Stimulated activated CD8-positive, alpha-beta memory T cell treated with anti-CD3 and anti-CD28 coated beads, Interleukin-4, amount 100 ng/mL, for 24 hours (primary cell): ENCODE data around the gene RAB43.
A peak's percentile ranks its signal among the peaks of the same experiment; 100 is the strongest.
"Not testable (repeated sequence)": the region's sequence is repeated elsewhere in the genome, so short reads cannot be mapped to it uniquely, and the experiment has no call there.

ENCODE experiments used
- DNase-seq: peaks from one replicate; pipeline ENCODE4 v3.0.0-alpha.2; 2020; ENCODE audit warnings: low read depth

RAB43 gene

GRCh38 chr3:129121016-129121791 is 400 bp downstream of the RAB43 start:
- DNase-seq = peak; percentile 23

- DNase-seq = peak; percentile 86
Measured at GRCh38 chr3:129120254-129121004, 1.2 kb downstream of the RAB43 start.

GRCh38 chr3:129119365-129120100 is 2.1 kb downstream of the RAB43 start:
- DNase-seq = no peak

DNA sequence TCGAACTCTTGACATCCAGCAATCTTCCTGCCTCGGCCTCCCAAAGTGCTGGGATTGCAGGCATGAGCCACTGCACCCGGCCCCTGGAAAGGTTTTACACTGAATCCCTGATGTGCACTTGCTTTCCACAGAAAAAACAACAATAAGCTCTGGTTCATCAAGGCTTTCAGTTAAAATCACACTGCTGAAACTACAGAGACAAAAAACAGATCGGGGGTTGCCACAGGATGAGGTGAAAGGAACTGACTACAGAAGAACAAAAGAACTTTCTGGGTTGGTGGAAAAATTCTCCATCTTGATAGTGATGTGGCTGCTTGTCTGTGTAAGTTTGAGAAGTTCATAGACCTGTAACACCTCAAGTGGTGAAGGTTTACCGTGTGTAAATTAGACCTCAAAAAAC is 2.9 kb downstream of the RAB43 start:
- DNase-seq = no peak

GRCh38 chr3:129117134-129117533 is 4.5 kb downstream of the RAB43 start:
- DNase-seq = no peak

DNA sequence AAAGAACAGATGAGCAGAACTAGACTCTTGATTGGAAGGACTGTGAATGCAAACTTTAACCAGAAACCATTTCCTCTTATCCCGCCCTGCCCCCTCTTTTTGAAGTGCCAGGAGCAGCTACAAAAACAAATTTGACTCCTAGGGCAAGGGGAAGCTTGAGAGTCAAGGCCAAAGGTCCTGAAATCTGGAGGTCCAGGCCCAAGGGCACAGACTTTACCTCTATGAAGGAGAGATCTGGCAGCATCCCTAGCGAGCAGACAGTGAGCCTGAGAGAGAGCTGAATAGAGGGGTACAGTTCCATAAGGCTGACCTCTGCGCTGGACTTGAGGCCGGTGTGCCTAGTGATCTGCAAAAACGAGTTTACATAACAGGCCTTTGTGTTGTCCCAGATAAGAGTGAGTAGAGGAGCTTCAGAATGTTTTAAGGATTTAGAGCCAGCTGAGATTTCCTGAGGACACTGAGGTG is 5.1 kb downstream of the RAB43 start:
- DNase-seq = no peak

- no peak for DNase-seq
Measured at GRCh38 chr3:129114455-129114854, 7.1 kb downstream of the RAB43 start.

DNA sequence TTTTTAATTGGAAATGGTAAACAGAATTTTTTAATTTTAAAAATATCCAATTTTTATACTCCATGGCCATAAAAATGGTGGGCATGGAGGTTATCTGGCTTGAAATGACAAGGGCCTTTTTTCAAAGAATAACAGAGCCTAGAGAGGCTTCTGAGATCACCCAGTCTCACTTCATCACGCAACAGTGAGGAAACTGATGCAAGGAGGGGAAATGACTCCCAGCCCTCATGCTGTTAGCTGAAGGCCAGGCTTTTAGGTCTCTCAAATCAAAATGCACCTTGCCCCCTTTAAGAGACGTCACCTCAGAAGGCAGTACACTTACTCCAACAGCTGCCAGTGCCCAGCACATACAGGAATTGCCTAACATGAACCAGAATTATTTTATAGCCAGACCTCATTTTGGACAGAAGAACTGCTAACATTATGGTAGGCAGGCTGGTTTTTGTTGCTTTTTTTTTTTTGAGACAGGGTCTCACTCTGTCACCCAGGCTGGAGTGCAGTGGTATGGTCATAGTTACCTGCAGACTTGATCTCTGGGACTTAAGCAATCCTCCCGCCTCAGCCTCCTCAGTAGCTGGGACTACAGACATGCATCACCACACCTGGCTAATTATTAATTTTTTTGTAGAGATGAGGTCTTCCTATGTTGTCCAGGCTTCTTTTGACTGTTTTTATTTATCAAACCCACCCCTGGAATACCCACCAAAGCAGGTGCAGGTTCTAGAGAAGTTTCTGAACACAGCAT is 9.1 kb downstream of the RAB43 start:
- no peak for DNase-seq

- not testable (repeated sequence) for DNase-seq
Measured at GRCh38 chr3:129111076-129111780, 10.4 kb downstream of the RAB43 start.

DNA sequence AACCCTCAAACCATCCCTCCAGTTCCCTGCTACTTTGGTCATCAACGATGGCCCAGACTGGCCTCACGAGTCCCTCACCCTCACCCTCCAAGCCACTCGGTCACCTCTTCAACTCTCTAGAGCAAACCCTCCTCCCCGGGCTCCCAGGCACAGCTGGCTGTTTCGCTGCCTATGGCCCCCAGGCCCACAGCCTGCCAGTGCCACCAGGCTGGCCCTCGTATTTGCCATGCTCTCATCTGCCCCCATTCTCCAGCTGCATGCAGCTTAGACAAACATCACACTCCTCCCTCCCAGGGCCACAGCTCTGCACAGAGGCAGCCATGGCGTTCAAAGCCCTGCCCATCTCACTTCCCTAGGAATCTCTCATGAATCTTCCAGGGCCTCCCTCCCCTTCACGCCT is 13.8 kb downstream of the RAB43 start:
- DNase-seq = no peak

DNA sequence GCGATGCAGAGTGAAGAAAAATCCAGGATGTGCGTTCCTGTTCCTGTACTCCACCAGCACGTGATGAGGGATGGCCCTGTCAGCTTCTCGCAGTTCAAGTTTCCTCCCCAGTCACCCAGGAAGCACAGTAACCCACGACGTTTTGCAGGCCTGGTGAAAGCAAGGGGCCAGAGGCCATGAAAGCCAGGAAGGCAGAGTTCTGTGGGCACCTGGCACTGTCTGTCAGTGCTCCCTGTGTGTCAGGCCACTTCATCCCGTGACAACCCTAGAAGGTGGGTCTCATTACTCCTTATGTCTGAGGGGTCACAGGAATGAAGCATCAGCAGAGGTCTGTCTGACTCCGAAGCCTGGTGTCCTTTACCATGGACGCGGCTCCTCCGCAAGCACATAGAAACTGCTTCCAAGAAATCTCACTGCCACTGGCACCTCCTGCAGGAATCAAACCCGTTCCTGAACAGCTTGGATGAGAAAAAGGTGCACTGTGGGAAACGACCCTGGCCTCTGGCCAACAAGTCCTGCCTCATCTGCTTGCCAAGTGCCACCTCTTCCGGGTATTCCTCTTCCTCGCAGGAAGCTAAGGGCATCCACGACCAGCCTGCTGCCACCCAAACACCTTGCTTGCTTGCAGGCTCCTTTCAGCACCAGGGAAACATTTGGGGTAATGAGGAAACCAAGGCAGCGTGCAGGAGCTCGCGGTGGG is 14.6 kb downstream of the RAB43 start:
- DNase-seq = no peak

GRCh38 chr3:129106320-129106719 is 15.3 kb downstream of the RAB43 start:
- no peak for DNase-seq

- no peak for DNase-seq
Measured at GRCh38 chr3:129105862-129106261, 15.7 kb downstream of the RAB43 start.

DNA sequence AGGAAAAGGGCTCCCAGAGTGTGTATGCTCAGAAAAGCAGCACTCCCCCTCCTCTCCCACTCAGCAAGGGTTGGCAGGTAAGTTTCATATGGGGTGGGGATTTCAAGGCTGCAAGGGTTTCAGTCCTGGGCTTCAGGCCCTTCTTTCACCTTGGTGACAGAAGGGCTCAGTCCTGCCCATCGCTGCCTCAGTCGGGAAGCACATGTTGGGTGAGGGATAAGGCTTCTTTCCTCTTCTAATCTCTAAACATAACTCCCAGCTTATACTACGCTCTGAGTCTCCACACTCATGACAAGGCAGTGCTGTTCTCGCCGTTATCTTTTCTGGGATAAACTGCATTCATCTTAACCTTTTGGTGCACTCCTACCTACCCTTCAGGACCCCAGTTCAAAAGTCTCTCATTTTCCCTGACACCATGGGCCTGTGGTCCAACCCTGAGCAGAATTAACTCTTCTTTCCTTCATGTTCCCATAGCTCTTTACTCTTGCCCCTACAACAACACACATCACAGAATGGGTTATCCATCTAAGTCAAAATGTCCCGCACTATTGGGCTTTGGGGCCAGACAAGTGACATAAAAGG is 17.0 kb downstream of the RAB43 start:
- DNase-seq = no peak

- DNase-seq = no peak
Measured at GRCh38 chr3:129104051-129104450, 17.6 kb downstream of the RAB43 start.

- no peak for DNase-seq
Measured at GRCh38 chr3:129103296-129103695, 18.3 kb downstream of the RAB43 start.

DNA sequence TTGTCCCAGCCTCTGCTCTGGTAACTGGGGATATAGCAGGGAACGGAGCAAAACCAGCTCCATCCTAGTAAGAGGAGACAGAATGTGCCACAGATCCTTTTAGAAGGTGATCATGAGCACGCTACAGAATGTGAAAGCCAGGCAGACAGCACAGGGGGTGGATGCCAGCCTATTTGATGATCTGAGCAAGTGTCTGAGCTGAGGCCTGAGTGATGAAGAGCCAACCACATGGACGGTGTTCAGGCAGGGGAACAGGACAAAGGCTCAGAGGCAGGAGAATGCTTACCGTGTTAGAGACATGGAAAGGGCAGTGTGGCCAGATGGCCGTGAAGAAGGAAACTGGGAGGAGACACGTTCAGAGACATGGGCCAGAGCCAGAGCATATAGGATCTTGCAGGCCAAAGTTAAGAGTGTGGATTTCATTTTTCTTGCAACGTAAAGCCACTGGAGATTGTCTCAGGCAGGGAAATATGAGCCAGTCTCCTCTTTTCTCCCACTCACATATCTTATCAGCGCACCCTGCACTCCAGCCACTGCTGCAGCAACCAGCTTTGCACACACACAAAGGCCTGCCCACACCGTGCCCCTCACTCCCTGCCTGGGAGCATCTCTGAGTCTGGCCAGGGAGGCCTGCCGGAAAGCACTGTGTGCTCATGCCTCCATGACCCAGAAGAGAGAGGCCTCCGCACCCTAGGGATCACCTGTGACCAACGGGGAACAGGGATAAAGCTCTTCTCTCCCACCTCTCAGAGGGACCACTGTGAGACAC is 20.1 kb downstream of the RAB43 start:
- no peak for DNase-seq

DNA sequence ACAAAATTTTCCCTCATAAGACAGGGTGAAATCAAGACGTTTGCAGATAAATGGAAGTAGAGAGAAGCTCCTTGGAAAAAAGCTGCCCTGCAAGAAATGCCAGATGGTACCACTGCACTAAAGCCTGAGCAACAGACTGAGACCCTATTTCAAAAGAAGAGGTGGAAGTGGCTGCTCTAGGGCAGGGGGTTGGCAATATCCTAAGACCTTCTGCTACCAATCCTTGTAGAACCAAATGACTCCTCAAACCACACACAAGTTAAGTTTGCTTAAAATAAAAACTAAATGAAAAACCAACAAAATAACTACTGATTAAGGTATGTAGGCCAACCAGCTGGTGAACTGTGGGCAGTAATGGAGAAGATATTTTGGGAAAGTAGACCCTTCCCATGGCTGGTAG is 21.3 kb downstream of the RAB43 start:
- DNase-seq = no peak

- no peak for DNase-seq
Measured at GRCh38 chr3:129095285-129095684, 26.3 kb downstream of the RAB43 start.

DNA sequence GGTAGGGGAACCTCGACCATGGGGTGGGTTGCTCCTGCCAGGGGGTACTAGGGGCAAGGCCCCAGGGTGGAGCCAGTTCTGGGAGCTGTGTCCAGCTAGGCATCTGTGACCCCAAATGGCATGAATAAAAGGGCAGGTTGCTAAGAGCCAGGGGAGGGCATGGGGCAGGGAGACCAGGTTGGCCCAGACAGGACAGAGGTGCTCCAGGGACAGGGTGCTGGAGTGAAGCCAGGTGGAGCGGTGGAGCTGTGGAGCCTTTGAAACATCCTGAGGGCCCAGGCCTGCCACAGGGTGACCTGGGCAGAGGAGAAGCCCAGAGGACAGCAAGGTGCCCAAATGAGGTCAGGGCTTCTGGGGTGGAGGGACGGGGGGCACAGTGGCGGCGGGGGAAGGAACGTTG is 33.3 kb downstream of the RAB43 start:
- not testable (repeated sequence) for DNase-seq
